ENCODE measurements around the gene UGT1A6. TPM values are rescaled to one million over a fixed set of nuclear protein-coding genes. Genes with fewer than 3 reads are reported as not detected.
"Not testable (repeated sequence)": the region's sequence is repeated elsewhere in the genome, so short reads cannot be mapped to it uniquely, and the experiment has no call there.

Gene UGT1A6
- polyA plus RNA-seq, 2 of the 4 experiments (the other 2 are of a cell fraction): 2.5 to 3.5 TPM

- 82% methylated on average over 6 of the region's 6 CpGs for WGBS (ENCODE audit: missing lambda C conversion rate)
- ATAC-seq (no peak), FAIRE-seq (no peak), DNase-seq (ENCODE audit: low read depth in 1 of 2, low spot score in 1 of 2) (no peak)
- ChIA-PET POLR2A (no interaction called here), CTCF (interaction anchor here (0.5 kb wide), 1 partner anchor 1049 kb away, joined by 5 read pairs; no protein-coding TSS in a partner anchor)
- H3K4me1 ChIP-seq: no peaks in the 10 kb centered on the region
- H3K4me2 ChIP-seq: no peak overlapping the region
- H3K4me3 ChIP-seq: no peak overlapping the region
- TF ChIP-seq CBX2 (IDR thresholded peaks at IDR 0.05; ENCODE audit: borderline replicate concordance, low read depth) (no peak), EP300 (IDR thresholded peaks at IDR 0.05) (no peak), HOXB5 (CRISPR knock-in tag; IDR thresholded peaks at IDR 0.05) (no peak), JUNB (IDR thresholded peaks at IDR 0.05) (no peak), TFCP2L1 (CRISPR knock-in tag; IDR thresholded peaks at IDR 0.05) (no peak), FOSB (CRISPR knock-in tag; IDR thresholded peaks at IDR 0.05) (no peak), REST (IDR thresholded peaks at IDR 0.05) (no peak)
- H3K27ac ChIP-seq: peak overlapping the region in 1 of 2 experiments; percentile 56; a peak in 3 of 6 replicates
- H3K9me3 ChIP-seq: no peaks in the 10 kb centered on the region
These were observed 38.2 kb upstream of the UGT1A6 start for GRCh38 chr2:233654501-233654900.

GRCh38 chr2:233655043-233655442 is 37.6 kb upstream of the UGT1A6 start:
- no peaks in the 10 kb centered on the region for H3K4me1 ChIP-seq
- H3K9me3 ChIP-seq: peaks cover under 1% of the 10 kb centered on the region; the same call in 2 of the 3 replicates
- no peak for TF ChIP-seq JUN (IDR thresholded peaks at IDR 0.05)
- no peak for TF ChIP-seq FOSB (CRISPR knock-in tag; IDR thresholded peaks at IDR 0.05)
- no peak for TF ChIP-seq ELK1 (IDR thresholded peaks at IDR 0.05; ENCODE audit: low read depth, low read length)
- TF ChIP-seq HES2 (IDR thresholded peaks at IDR 0.05): no peak
- no peak for TF ChIP-seq ESRRA (IDR thresholded peaks at IDR 0.05; ENCODE audit: borderline replicate concordance, low read length)
- no peak for TF ChIP-seq HMGXB4 (CRISPR knock-in tag; IDR thresholded peaks at IDR 0.05; ENCODE audit: borderline replicate concordance)
- no peak for TF ChIP-seq HEYL (CRISPR knock-in tag; IDR thresholded peaks at IDR 0.05)
- no peak for TF ChIP-seq CBX8 (IDR thresholded peaks at IDR 0.05)
- TF ChIP-seq PHF8 (IDR thresholded peaks at IDR 0.05; ENCODE audit: borderline replicate concordance, low read depth): no peak
- no peak for TF ChIP-seq PBX3 (IDR thresholded peaks at IDR 0.05)
- TF ChIP-seq USF2 (IDR thresholded peaks at IDR 0.05): no peak
- no peak for TF ChIP-seq CTCF (IDR thresholded peaks at IDR 0.05)
- TF ChIP-seq ZFP36 (IDR thresholded peaks at IDR 0.05; ENCODE audit: borderline replicate concordance, partially characterized antibody): no peak
- no peak for TF ChIP-seq MAX (IDR thresholded peaks at IDR 0.05)
- no peak overlapping the region for H3K4me2 ChIP-seq
- H3K4me3 ChIP-seq: no peak overlapping the region
- ChIA-PET CTCF (interaction anchor here (0.5 kb wide), 1 partner anchor 1050 kb away, joined by 5 read pairs; no protein-coding TSS in a partner anchor), POLR2A (no interaction called here)
- H3K27ac ChIP-seq: peak overlapping the region; percentile 15 to 56; a peak in 4 of 6 replicates
- ATAC-seq (no peak), FAIRE-seq (no peak), DNase-seq (ENCODE audit: low read depth in 1 of 2, low spot score in 1 of 2) (no peak)
- WGBS (ENCODE audit: missing lambda C conversion rate): 86% methylated on average over 1 of the region's 1 CpG

- FAIRE-seq: peak; percentile 82
- CTCF ChIA-PET, ATAC-seq: not testable (repeated sequence)
These were observed 36.7 kb upstream of the UGT1A6 start for GRCh38 chr2:233655943-233656342.

More at GRCh38 chr2:233655943-233656342, 36.7 kb upstream of the UGT1A6 start:
- H3K4me3 ChIP-seq; POLR2A ChIA-PET; DNase-seq (ENCODE audit: low read depth in 1 of 2, low spot score in 1 of 2); H3K4me2 ChIP-seq; H3K9me3 ChIP-seq; H3K4me1 ChIP-seq: not testable (repeated sequence)
- 83% methylated on average over 3 of the region's 3 CpGs for WGBS (ENCODE audit: missing lambda C conversion rate)
- H3K27ac ChIP-seq: 0 out of 6 replicates have a peak overlapping the region, but pooled peaks of 1 of the 2 experiments have one; percentile 42

Data from A549 (cell line).